GM21515 (cell line): ENCODE data around the gene UNC79.

Experiments used
- ATAC-seq: cut with Tn5 transposase; IDR thresholded peaks from one replicate; pipeline ENCODE4 v1.9.1; 2021; ENCODE audit not compliant: unreplicated experiment

UNC79 gene

DNA sequence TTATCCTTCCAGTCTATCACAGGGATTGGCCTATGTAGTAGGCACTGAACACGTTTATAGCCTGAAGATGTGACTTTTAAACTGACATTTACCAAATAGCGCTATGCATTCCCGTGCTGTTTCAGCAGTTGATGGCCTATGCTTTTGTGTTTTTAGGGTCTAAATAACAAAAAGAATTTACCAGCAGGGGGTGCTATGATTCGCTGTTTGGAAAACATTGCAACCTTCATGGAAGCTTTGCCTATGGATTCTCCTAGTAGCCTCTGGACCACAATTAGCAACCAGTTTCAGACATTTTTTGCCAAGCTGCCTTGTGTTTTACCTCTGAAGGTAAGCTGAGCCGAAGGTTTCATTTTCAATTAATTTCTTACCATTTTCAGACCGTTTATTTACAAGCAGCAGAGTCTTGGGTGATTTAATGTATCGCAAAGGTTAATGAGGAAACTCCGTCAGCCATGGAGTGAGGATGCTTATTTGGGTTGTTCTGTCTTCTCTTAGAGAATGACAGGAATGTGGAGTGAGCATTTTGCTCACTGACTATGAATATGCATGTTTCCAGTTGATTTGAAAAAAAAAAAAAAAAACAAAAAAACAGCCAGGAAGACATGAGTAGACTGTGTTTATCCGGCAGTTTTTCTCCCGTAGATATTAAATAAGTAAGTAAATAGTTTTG, 224.5 kb downstream of the UNC79 start:
- no peak for ATAC-seq

DNA sequence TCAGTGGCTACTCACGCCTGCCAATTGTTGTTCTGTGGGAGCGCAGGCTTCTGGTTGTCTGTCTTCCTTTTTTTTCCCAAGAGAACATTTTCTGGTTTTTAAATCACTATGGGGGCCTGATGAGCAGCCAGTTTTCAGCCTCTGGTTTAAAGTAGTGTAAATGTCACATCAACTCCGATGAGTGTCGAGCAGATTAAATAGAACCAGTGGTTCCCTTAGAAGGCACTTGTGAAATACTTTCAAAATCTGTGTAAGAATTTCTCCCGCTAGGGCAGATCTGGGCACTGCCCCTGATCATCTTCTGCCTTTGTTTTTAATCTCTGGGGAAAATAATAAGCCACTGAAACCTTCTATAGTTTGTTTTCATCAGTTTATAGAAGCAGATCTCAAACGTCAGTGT, 227.1 kb downstream of the UNC79 start:
- no peak for ATAC-seq

DNA sequence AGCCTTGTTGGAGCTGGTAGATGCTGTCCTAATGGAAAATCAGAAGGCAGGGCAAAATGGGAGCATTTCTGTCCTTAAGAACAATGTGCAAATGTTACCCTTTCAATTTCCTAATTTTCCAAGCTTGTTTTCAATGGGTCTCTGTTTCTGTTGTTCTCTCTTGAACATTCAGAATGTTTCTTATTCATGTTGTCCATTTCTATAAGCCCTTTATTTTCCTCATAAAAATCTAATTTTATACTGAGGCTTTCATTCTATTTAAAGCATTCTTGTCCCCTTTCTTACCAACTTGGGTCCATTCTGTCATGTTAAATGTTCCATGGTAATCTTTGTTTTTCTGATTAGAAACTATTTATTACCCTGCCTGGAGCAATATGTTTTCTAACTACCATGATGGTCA, 232.6 kb downstream of the UNC79 start:
- ATAC-seq, result no peak

- no peak for ATAC-seq
Measured at GRCh38 chr14:93665169-93665568, 234.4 kb downstream of the UNC79 start.

DNA sequence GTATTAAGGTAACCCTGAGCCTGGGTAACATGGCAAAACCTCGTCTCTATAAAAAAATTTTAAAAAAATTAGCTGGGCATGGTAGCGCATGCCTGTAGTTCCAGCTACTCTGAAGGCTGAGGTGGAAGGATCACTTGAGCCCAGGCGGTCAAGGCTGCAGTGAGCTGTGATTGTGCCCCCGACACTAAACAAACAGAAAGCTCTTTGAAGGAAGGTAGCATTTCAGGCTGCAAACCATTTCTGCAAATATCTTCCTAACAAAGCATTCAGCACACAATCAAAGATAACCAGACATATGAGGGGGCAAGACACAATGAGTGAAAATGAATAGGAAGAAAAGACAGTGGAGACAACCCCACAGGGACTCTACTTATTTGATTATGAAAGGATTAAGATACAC, 238.9 kb downstream of the UNC79 start:
- ATAC-seq, result no peak

- no peak for ATAC-seq
Measured at GRCh38 chr14:93674343-93674742, 243.6 kb downstream of the UNC79 start.

- ATAC-seq, result no peak
Measured at GRCh38 chr14:93675651-93676050, 244.9 kb downstream of the UNC79 start.

DNA sequence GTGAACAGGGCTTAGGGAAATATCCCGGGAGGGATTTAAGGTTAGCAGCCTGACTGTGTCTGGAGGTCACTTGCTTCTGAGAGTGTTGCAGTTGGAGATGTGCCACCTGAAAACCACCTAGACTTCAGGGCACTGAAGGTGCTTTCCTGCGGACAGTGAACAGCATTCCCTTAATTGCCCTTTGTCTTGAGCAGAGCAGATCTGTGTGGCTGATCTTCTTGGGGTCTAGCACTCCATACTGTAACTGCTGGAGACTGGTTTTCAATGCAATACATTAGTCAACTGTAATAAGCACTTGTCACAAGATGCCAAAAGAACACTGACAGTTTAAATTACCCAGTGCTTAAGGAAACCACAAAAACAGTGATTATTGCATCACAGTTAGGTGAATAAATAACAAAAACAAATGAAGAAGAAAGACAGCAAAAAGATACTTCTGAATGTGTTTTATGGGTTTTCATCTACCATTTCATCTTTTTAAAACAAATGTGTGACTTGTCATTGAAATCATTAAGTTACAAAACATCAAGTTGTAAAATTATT, 245.7 kb downstream of the UNC79 start:
- ATAC-seq, result no peak

DNA sequence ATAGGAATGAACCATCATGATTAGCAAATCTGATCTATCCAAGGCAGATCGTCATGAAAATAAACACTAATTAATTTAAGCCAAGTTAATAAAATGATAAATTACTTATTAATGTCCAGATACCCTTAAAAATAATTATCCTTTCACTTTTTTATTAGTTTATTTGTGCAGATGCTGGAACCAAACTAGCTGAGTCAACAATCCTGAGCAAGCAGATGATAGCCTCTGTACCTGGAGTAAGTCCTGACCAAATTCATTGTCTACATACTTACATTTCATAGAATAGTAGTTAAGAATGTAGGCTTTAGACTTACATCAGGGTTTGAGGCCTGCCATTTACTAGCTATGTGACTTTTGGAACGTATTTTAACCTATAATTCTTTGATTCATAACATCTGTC, 251.7 kb downstream of the UNC79 start:
- no peak for ATAC-seq

- no peak for ATAC-seq
Measured at GRCh38 chr14:93683226-93683625, 252.5 kb downstream of the UNC79 start.

DNA sequence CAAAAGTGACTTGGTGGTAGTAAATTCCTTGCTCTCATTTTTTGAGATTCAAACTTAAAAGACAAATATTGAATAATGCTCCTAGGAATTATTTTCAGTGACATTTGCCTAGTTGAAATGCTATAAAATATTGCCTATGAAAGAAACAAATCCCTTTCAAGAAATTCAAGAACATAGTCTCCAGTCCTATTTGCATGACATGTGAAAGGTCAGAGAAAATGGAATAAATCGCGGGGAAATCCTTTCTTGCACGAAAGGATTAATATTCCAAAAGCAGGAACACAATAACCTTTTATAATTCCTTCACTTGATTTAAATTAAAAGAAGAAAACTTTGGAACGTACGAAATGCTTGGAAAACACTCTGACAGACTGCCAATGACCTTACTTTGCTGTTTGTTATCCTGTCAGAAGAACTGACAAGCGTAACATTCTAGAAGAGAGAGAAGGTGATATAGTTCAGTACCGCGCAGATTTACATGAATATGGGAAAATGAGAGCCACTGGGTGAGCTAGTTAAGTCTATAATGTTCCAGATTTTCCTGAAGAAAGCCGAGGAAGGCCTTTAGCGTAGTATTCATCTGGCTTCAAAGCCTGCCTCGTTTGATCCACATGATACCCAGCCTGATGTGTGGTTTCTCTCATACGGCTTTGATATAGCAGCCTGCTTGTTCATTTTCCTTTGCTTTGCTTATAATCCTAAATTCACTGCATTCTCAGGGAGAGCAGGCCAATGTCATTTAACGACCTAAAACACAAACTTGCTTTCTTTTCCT, 254.6 kb downstream of the UNC79 start:
- no peak for ATAC-seq

- no peak for ATAC-seq
Measured at GRCh38 chr14:93686268-93686667, 255.5 kb downstream of the UNC79 start.

DNA sequence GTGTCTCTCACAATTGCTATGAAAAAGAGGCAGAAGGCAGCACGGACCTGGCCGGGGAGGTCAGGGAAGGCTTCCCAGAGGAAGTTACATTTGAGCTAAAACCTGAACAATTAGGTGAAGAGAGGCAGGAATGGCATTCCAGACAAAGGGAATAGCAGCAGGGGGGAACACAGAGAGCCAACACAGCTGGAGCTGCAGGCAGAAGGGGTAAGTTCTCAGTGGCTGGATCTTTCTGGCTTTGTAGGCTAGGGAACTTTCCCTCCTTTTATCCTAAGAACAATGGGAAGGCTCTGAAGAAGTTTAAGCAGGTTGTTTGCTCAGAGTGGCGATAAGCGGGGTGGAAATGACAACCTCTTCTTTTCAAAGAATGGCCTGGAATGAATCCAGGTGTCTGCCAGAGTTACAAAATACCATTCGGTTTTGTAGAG, 257.5 kb downstream of the UNC79 start:
- ATAC-seq, result no peak

DNA sequence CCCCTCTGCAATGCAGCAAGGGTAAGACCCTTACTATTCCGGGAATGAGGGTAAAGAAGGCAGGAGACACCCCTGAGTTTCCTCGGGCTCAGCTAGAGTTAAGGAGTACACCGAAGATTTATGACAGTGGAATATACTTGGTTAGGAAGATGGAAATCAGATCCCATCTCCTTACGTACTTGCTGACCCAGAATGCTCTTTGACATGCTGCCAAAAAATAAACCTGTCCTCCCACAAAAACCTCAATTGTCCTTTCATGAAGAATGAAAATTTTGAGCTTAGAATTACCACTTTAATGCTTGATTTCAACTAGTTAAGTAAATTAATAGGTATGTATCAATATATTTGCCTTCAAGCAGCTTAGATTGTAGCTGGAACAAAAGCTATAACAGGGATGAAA, 258.1 kb downstream of the UNC79 start:
- ATAC-seq, result no peak

- ATAC-seq, result no peak
Measured at GRCh38 chr14:93690146-93690545, 259.4 kb downstream of the UNC79 start.

DNA sequence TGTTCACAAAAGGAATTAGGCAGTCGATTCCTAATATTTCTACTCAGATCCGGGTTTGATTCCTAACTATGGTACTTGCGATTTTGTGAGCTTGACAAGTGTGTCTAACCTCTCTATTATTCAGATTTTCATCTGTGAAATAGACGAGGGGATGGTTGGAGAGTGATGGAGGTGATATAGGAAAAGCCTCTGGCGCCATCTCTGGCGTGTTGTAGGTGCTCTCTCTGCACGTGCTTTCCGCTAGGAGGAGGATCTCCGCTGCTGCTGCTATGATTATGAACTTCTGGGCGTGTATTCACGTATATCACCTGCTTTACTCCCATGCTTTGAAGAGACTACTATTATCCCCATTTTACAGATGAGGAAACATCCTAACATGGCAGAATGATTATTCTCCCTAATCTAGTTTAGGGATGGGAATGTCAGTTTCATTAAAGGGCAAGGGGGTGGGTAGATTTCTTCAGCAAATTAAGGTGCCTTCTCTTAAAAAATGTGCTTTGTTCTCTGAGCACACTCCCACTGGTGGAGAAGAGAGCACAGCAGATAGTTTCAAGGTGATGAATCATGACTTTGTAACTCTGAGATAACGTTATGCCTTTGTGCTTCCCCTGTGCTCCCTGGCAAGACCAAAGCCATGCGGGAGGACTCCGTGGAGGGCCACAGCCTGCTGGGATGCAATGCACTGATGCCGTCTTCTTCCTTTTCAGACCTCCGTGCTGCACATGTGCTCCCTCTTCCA, 260.5 kb downstream of the UNC79 start:
- no peak for ATAC-seq

DNA sequence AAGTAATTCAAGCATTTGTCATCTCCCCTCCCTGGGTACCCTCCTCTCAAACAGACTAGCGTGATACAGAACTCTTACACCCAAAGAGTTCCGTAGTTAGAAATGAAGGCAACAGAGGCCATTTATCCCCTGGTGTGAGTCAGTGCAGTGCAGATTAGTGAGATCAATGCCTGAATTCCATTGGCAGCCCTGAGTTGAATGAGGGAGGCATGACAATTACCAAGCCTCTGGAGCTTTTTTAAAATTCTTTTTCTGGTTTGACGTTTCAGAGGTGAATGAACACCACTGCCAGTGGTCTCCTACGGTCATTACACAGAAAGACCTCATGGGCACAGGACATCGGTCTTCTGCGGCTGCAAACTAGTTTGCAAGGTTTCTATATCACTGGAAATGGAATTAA, 263.2 kb downstream of the UNC79 start:
- ATAC-seq, result no peak

DNA sequence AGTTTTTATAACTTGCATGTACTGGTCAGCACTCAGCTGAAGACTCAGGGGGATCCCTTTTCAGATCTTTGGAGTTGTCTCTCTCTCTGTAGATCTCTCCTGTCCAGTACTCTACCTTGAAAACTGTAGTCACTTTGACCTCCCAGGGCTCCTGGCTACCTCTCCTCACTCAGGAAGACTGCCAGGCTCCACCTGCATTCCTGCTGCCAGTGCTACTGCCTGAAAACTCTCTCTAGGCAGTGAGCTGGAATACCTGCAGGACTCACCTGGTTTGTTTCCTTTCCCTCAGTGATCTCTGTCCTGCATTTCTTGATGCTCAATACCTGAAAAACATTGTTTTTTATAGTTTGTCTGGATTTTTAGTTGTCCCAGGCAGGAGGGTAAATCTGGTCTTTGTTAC, 270.2 kb downstream of the UNC79 start:
- no peak for ATAC-seq

DNA sequence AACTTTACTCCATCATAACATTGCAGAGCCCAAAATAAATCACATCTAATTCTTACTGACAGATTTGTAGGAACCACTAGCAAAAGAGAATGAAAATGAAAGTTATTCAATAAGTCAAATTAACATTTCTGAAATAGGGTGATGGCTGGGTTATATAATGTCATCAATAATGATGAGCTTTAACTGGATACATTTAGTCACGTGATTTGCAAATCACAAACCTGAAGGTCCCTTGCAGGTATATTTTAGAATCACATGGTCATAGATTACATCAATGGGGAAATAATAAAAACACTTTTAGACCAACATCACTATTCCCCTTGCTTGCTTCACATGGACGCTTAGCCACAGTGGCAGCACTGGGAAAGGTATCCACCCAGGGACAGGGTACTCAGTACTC, 270.8 kb downstream of the UNC79 start:
- no peak for ATAC-seq

- no peak for ATAC-seq
Measured at GRCh38 chr14:93702946-93703345, 272.2 kb downstream of the UNC79 start.

DNA sequence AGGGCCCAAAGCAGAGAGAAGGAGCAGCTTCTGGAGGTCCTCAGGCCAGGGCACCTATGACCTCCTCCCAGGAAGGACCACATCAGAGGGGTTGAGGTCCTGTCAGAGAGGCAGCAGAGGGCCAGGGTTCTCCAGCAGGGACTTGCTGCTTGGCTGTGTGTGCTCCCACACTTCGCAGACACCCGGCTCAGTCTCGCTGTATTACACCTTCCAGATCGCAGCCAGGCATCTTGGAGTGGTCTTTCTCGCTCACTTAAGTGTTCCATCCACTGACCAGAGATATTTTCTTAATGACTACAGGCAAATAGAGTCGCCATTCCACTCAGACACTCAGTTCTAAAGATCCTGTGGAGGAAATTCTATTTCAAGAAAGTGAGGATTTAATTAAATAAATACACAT, 273.2 kb downstream of the UNC79 start:
- ATAC-seq, result no peak
